GM18868 (cell line): ENCODE data around the gene GORASP2.

Experiments
- ATAC-seq: cut with Tn5 transposase; IDR thresholded peaks from one replicate; pipeline ENCODE4 v1.9.1; 2021; ENCODE audit warnings: mild to moderate bottlenecking, moderate library complexity; ENCODE audit not compliant: unreplicated experiment

GORASP2 gene

DNA sequence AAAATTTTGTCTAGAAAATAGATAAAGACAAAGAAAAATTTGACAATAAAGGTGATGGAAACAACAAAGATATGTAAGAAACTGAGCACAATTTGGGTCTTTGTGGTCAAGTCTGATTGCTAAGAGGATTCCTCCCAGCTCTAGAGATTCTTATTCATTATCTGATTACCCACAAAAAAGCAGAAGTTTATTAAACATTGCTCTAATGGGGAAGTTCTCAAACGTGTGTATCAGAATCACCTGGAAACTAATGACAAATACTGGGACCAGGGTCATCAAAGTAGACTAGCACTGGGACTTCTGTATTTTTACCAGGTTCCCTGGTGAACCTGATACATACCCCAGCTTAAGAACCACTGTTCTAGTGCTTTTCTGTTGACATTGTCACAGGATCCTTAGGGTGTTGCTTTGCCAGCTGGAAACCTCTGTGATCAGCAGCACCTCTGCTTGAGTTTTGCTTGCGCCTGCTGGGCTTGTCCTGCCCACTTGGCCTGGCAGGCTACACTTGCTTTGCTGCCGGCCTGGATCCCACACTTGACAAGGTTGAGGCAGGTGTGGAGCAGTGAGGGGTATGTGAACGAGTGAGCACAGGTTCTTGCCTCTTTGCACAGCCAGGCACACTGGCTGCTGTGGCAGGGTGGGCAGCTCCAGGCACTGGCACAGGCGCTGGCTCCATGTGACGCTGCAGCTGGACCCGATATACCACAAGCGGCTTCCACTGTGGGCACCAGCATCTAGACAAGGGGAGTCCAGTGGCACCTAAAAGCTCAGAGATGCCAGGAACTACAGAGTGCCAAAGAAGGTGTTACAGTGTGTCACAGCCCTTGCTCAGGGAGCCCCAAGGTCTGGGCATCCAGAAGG lies 6.2 kb upstream of the GORASP2 start:
- no peak for ATAC-seq

DNA sequence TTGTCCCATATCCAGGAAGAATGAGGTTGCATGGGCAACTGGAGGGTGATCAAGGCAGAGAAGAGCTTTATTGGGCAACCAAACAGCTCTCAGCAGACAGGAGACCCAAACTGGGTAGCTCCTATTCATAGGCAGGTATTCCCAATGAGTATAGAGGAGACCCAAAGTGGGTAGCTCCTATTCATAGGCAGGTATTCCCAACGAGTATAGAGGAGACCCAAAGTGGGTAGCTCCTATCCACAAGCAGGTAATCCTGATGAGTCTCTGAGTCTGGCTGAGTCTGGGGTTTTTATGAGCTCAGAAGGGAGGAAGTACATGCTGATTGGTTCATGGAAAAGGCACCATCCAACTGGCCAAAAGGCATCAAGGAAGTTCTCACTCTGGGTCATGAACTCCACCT lies 5.3 kb upstream of the GORASP2 start:
- no peak for ATAC-seq

DNA sequence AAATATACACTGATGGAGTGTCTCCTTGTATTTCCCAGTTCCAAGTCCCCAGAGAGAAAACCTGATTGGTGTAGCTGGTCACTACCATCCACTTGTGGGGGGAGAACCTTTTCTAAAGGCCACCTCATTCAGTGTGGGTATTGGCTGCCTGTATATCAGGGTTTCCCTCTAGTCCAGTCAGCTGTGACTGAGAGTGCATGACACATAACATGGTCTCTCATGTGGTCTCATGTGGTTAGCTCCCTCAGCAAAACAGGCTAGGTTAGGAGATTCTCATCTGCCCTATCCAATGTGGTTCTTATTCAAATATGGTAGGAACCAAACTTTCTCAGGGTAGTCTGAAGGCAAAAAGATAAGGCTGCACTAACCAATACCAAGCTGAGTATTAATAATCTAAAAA lies 4.1 kb upstream of the GORASP2 start:
- ATAC-seq: no peak

DNA sequence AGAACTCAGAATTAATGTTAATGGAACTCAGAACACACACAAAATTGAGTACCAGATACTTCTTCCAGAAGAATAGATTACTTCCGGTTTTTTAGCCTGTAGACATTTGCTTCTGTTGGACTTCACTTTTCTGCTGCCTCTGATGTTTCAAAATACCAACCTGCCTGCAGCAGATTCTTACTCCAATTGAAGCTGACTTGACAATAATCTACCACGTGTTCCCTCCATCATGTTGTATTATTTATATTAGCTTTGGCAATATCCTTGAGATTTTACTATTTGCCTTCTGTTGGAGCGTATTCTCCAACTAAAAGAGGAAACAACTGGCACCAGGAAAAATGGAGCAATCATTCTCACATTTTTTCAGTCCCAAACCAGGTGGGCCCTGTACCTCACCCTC lies 3.1 kb upstream of the GORASP2 start:
- no peak for ATAC-seq

DNA sequence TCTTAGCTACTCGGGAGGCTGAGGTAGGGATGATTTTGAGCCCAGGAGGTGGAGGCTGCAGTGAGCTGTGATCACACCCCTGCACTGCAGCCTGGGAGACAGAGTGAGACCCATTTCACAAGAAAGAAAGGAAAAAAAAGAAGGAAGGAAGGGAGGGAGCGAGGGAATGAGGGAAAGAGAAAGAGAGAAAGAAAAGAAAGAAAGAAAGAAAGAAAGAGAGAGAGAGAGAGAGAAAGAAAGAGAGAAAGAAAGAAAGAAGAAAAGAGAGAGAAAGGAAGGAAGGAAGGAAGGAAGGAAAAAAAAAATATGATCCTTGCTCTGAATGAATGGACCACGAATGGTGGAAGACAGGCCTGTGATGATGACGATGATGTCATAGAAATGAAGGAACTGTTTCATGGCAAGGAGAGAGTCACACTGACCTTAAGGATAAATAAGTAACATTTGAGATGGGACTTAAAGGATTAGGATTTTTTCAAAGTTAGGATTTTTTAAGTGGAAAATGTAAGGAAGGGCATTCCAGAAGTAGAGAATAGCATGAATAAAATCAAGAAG lies 2.2 kb upstream of the GORASP2 start:
- ATAC-seq: no peak

DNA sequence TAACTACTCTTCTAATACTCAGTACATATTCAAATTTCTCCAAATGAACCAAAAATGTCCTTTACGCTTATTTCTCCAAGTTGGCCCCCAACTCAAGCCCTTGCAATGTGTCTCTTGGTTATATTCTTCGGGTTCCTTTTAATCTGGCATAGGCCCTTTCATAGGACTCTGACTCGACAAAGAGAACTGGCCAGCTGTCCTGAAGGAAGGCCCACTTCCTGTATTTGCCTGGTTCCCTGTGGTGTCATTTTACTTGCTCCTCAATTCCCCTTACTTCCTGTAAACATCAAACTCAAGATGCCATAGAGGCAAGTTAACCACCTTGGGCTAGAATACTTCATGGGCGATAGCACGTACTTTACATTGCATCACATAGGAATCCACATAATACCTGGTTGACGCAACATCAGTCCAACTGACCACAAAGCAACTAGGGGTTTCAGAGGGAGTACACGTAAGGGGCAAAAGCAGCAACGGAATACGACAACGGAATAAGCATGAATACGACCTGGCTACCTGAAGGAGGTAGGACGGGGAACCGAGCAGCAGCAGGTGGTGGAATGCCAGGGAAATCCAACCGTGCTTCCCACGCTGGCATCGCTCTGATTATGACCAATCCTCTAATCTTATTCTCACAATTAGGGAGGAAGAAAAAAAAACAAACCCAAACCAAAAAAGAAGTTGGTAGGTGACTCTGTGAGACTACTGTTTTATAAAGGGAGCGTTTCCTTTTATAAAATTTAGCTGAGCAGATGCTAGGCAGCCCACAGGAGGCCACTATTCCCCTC lies 823 bp upstream of the GORASP2 start:
- no peak for ATAC-seq

DNA sequence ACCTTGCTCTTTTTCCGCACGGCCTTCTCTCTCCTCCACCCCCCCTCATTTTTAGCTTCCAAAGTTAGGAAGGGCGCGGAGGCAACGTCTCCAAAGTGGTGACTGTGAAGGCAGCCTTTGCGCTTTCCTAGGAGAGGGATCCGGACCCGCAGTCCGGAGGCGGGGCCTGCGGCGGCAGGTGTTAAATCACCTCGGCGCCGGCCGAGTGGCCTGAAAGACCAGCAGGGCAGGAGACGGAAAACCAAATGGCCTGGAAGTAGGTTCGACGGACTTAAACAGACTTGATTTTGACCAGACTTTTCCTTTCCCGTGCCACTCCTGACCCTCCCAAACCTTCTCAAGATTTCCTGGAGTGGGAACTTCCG lies 615 bp downstream of the GORASP2 start:
- ATAC-seq: no peak

DNA sequence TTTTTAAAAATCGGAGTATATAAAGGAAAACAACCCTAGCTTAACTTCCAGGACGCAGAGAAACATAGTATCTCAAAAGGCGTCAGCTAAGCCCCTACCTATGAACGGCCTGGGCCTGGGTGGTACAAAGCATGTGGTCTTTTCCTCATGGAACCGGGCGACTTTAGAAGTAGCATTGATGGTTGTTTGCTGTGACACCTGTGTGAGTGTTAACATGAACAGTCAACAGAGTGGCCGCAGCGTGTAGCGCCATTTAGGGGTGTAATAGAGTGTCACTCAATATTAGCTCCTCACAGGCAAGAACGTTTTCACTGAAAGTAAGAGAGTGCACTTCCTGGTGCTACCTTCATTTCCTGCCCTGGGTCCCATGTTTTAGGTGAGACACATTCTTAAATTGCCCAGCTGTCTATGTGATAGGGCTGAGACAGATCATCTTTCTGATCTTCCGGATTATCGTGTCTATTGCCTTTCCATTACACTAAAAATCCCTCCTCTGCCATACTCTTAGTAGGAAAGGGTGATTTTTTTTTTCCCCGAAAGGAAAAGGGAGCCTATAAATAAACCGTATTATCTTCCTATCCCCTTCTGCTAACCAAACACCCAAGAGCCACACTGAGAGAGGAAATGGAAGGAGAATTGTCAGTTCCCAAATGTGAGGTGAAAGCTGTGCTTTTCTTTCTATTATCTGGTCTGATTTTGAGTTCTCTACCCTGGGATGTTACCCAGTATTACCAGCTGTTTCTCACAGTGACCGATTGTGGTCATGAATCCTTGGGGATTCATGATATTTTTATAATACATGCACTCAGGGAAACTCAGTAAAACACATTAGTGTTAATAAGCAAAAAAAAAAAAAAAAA lies 1.3 kb downstream of the GORASP2 start:
- peak; percentile 32 for ATAC-seq

DNA sequence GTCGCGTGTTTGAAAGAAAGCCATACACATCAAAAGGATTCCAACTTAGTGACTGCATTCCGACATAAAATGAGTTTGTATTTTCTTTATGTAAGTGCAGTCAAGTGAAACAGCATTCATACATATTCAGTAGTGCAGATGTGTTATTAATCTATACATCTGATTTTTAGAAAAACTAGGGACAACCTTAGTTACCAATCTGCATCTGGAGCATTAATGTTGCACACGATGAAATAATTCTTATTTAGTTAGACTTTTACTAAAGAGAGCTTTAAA lies 1.9 kb downstream of the GORASP2 start:
- ATAC-seq: no peak

DNA sequence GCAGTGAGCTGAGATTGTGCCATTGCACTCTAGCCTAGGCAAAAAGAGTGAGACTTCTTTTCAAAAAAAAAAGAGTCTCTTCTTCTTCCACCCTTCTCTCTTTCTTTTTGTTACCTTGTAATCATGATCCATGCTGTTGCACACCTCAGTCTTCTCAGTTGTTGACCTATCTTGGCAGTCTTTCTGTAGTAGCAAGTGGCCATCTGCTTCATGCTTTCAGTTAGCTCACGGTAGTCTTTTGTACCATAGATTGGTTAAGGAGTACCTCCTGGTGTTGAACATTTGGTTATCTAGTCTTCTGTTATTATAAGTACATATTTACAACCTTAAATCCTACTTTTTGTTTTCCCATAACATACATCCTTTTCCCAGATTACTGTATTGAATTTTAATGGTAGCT lies 3.1 kb downstream of the GORASP2 start:
- no peak for ATAC-seq

DNA sequence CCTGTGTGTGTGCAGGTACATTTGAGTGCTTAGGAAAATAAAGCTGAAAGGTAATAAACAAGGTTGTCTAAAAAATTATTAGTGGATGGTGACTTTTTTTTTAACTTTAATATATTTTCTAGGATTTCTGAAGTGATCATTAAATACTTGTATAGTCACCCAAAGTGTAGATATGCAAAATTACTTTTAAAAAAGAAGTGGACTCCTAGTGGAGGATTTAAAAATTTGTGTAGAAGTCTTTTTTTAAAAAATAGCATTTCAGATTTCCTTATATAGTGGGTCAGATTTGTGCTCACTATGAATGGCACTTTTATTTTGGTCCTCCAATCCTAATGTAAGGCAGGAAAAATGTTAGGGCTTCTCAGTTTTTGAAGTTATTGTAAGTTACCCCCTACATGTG lies 3.9 kb downstream of the GORASP2 start:
- no peak for ATAC-seq

DNA sequence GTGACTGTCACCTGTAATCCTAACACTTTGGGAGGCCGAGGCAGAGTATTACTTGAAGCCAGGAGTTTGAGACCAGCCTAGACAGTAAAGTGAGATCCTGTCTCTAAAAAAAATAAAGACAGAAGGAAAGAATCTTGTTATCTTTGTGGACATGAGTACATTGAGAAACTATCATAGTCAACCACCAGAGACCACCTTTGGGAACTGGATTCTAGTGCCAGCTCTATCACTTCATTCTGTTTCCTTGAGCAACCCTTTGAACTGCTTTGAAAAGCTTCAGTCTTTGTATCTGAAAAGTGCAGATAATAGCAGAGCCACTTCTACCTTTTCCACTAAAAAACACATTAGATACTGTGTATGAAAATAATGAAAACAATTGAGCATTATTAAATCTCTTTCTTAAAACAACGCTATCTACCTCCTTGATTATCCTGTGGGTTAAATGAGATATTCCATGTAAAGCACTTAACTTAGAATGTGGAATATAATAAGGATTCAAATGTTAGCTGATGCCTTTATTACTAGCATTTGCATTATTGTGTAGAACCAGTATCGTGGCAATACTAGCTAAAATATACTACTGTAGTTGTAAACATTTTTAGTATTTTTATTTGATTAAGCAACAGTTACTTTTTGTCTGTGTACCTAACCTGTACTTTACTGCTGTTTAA lies 8.8 kb downstream of the GORASP2 start:
- ATAC-seq: no peak

DNA sequence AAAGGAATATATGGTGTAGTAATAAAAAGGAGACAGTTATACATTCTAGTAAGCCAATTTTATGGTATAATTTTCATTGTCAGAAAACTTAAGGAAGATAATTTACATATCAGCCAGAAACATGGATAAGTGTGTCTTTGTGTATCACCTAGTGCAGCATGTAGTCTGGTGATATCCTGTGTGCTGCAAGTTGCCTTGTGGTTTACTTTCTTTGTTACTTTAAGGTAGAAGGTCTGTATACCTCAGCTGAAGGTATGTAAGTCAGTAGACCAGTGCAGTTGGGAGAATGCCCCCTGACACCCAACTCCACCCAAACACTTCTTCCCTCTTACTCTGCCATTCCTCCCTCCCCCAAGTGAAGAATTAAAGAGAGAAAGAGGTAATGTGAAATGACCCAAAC lies 11.0 kb downstream of the GORASP2 start:
- no peak for ATAC-seq

DNA sequence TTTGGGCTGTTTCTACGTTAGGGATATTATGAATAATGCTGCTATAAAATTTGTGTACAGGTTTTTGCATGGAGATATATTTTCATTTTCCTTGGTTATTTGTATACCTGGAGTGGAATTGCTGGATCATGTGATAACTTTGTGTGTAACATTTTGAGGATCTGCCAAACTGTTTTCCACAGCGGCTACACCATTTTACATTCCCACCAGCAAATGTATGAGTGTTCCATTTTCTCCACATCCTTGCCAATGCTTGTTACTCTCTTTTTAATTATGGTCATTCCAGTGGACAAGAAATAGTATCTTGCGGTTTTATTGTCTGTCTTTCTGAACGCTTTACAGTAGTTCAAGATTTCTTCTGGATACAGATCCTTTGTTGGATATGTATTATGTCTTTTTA lies 13.6 kb downstream of the GORASP2 start:
- no peak for ATAC-seq

DNA sequence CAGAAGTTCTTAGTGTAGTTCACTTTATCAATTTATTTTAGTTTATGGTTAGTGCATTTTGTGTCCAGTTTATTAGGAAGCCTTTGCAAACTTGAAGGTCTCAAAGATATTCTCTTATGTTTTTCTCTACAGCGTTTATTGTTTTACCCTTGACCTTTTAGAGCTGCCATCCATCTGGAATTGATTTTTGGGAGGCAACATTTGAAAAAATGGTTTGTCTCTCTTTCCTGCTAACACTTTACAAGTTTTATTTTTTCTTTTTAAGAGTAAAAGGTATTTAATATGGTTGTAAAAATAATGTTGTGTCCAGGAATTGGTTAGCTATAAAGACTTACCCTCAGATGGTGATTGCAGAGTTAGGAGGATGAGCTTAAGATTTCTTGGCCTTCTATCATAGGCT lies 14.0 kb downstream of the GORASP2 start:
- ATAC-seq: no peak

DNA sequence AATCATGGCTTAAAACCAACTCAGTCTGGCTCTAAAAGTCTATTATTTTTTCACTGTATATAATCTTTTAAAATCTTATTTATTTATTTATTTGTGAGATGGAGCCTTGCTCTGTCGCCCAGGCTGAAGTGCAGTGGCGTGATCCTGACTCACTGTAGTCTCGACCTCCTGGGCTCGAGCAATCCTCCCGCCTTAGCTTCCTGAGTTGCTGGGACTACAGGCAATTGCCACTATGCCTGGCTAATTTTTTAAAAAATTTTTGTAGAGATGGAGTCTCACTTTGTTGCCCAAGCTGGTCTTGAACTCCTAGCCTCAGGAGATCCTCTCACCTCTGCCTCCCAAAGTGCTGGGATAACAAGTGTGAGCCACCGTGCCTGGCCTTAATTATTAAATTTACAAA lies 14.5 kb downstream of the GORASP2 start:
- no peak for ATAC-seq

DNA sequence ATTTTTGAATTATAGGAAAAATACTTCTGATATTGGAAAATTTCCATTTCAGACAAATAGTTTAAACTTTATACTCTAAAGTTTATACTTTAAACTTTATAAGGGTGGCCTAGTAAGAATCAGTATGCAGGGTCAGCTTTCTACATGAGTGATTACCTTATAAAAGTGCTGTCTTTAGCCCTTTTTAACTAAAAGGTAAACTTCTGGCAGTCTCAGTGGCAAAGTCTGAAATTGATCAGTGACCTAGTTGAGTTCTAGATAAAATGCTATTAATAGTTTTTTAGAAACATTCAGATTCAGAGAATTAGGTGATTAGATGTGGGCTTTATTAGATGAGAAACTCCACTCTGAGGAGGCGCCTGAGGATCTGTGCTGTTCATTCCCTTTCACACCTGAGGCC lies 15.5 kb downstream of the GORASP2 start:
- no peak for ATAC-seq

DNA sequence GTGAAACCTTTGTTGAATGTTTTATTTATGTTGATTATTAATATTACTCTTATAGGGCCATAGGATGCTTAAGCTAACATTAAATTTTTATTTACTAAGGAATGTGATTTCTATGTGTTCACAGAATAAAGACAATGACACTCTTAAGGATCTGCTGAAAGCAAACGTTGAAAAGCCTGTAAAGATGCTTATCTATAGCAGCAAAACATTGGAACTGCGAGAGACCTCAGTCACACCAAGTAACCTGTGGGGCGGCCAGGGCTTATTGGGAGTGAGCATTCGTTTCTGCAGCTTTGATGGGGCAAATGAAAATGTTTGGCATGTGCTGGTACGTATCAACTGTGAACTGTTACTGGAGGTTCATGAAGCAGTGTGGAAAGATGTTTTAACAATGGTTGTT lies 20.4 kb downstream of the GORASP2 start:
- no peak for ATAC-seq

DNA sequence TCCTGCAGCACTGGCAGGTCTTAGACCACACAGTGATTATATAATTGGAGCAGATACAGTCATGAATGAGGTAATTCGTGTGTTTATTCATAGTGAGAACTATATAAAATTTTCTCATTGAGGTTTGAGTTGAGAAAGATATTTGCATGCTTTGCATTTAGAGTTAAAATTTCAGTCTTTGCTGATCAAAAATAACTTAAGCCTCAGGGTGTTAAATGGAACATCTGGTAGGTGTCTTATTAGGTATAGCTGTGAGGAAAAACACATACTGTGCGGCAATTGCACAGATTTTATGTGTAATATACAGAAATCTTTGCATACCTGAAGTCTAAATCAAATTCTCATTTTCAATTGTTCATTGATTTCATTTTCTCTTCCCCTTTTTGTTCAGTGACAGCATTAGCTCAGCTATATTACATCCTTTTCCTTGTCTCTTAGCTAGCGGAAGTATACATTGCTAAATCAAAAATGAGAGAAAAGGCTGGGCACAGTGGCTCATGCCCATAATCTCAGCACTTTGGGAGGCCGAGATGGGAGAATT lies 21.2 kb downstream of the GORASP2 start:
- ATAC-seq: peak; percentile 82

DNA sequence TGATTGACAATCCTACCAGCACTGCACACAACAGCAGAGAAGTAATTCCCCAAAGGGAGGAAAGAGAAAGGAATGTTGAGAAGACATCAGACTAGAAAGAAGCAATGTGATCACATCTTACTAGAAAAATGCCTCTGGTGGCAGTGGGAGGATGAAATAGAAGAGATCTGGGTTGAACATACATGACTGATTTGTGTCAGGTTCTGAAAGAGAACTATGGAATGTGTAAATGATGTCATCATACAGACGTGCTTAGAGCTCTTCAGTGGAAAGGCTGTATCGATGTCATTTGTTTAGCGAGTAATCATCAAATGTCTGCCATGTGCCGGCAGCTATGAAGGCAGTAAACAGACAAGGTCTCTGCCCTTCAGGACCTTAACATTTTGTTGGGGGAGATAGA lies 24.9 kb downstream of the GORASP2 start:
- no peak for ATAC-seq

DNA sequence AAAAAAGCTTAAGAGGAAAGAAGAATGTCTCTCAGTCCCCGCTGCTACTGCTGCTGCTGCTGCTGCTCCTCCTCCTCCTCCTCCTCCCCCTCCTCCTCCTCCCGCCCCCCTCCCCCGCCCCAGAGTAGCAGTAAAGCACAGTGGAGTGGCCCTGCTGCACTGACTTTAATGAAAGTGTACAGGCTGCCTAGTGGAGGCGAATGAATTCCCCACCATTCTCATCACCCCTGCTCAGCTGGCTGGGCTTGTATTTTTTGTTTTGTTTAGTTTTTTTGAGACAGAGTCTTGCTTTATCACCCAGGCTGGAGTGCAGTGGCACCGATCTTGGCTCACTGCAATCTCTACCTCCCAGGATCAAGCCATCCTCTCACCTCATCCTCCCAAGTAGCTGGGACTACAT lies 34.3 kb downstream of the GORASP2 start:
- ATAC-seq: no peak
